Measurements from ENCODE around the gene SLC2A2.

Gene SLC2A2

GRCh38 chr3:171044384-171044783, 17.9 kb upstream of the SLC2A2 start:
- H3K4me2 ChIP-seq (ENCODE audit: low read depth, low read length) = no peak overlapping the region
- H3F3A ChIP-seq (ENCODE audit: insufficient read depth, low read length) = no peaks in the 10 kb centered on the region
- no peak overlapping the region for H2AFZ ChIP-seq (ENCODE audit: low read length)
- H3K9ac ChIP-seq (ENCODE audit: low read length) = no peak overlapping the region
- no peaks in the 10 kb centered on the region for H3K79me2 ChIP-seq (ENCODE audit: low read length)
- no peaks in the 10 kb centered on the region for H3K27me3 ChIP-seq (replicated peaks; ENCODE audit: insufficient read depth, low read length)
- H3K4me3 ChIP-seq (ENCODE audit: low read length) = no peak overlapping the region
- no peaks in the 10 kb centered on the region for H3K9me3 ChIP-seq (replicated peaks; ENCODE audit: insufficient read depth, low read length)
- no peaks in the 10 kb centered on the region for H3K9me2 ChIP-seq (replicated peaks; ENCODE audit: insufficient read depth, low read length)
- no peak overlapping the region for H3K27ac ChIP-seq (ENCODE audit: low read length)
- no peaks in the 10 kb centered on the region for H3K4me1 ChIP-seq (ENCODE audit: low read length)
- H3K36me3 ChIP-seq (replicated peaks; ENCODE audit: insufficient read depth, low read length) = no peaks in the 10 kb centered on the region
- no peaks in the 10 kb centered on the region for H4K20me1 ChIP-seq (ENCODE audit: insufficient read depth, low read length)
- DNase-seq = no peak
- TF ChIP-seq EZH2phosphoT487 (IDR thresholded peaks at IDR 0.05; ENCODE audit: low read length) (no peak), CTCF (IDR thresholded peaks at IDR 0.05; ENCODE audit: low read length) (no peak), EZH2 (optimal IDR thresholded peaks at IDR 0.05; ENCODE audit: low read depth, low read length) (no peak)

- no peak for DNase-seq
- Histone ChIP-seq H3K4me3 (ENCODE audit: low read length) (no peak overlapping the region), H3K27ac (ENCODE audit: low read length) (no peak overlapping the region), H3K4me2 (ENCODE audit: low read depth, low read length) (no peak overlapping the region), H3K36me3 (replicated peaks; ENCODE audit: insufficient read depth, low read length) (no peaks in the 10 kb centered on the region), H3K27me3 (replicated peaks; ENCODE audit: insufficient read depth, low read length) (no peaks in the 10 kb centered on the region), H2AFZ (ENCODE audit: low read length) (no peak overlapping the region), H3K9me3 (replicated peaks; ENCODE audit: insufficient read depth, low read length) (no peaks in the 10 kb centered on the region), H4K20me1 (ENCODE audit: insufficient read depth, low read length) (no peaks in the 10 kb centered on the region), H3K9ac (ENCODE audit: low read length) (no peak overlapping the region), H3K9me2 (replicated peaks; ENCODE audit: insufficient read depth, low read length) (no peaks in the 10 kb centered on the region), H3K79me2 (ENCODE audit: low read length) (no peaks in the 10 kb centered on the region), H3F3A (ENCODE audit: insufficient read depth, low read length) (no peaks in the 10 kb centered on the region), H3K4me1 (ENCODE audit: low read length) (no peaks in the 10 kb centered on the region)
- TF ChIP-seq CTCF (IDR thresholded peaks at IDR 0.05; ENCODE audit: low read length) (no peak), EZH2 (optimal IDR thresholded peaks at IDR 0.05; ENCODE audit: low read depth, low read length) (no peak), EZH2phosphoT487 (IDR thresholded peaks at IDR 0.05; ENCODE audit: low read length) (no peak)
Observed at GRCh38 chr3:171039674-171040073, 13.2 kb upstream of the SLC2A2 start.

- TF ChIP-seq EZH2phosphoT487 (IDR thresholded peaks at IDR 0.05; ENCODE audit: low read length) = no peak
- TF ChIP-seq CTCF (IDR thresholded peaks at IDR 0.05; ENCODE audit: low read length) = no peak
- no peak for TF ChIP-seq EZH2 (optimal IDR thresholded peaks at IDR 0.05; ENCODE audit: low read depth, low read length)
- no peak overlapping the region for H3K4me3 ChIP-seq (ENCODE audit: low read length)
- H3K4me2 ChIP-seq (ENCODE audit: low read depth, low read length) = no peak overlapping the region
- no peaks in the 10 kb centered on the region for H3K79me2 ChIP-seq (ENCODE audit: low read length)
- H3K9me2 ChIP-seq (replicated peaks; ENCODE audit: insufficient read depth, low read length) = no peaks in the 10 kb centered on the region
- H2AFZ ChIP-seq (ENCODE audit: low read length) = no peak overlapping the region
- H3K27ac ChIP-seq (ENCODE audit: low read length) = no peak overlapping the region
- no peaks in the 10 kb centered on the region for H3K4me1 ChIP-seq (ENCODE audit: low read length)
- H3K9ac ChIP-seq (ENCODE audit: low read length) = no peak overlapping the region
- no peaks in the 10 kb centered on the region for H3K9me3 ChIP-seq (replicated peaks; ENCODE audit: insufficient read depth, low read length)
- H3F3A ChIP-seq (ENCODE audit: insufficient read depth, low read length) = no peaks in the 10 kb centered on the region
- no peak for DNase-seq
- no peaks in the 10 kb centered on the region for H4K20me1 ChIP-seq (ENCODE audit: insufficient read depth, low read length)
- no peaks in the 10 kb centered on the region for H3K36me3 ChIP-seq (replicated peaks; ENCODE audit: insufficient read depth, low read length)
- H3K27me3 ChIP-seq (replicated peaks; ENCODE audit: insufficient read depth, low read length) = no peaks in the 10 kb centered on the region
Observed at GRCh38 chr3:171038342-171038741, 11.8 kb upstream of the SLC2A2 start.
